Ascending aorta (tissue), 2 donors: Measurements from ENCODE around the gene ARHGAP42. TPM values are rescaled to one million over a fixed set of nuclear protein-coding genes. Genes with fewer than 3 reads are reported as not detected.

Experiments
- DNase-seq, 2 donors: peaks; one replicate each; pipeline ENCODE4 v3.0.0-alpha.2; 2019; ENCODE audit warnings: low spot score in 2 of 2
- H3K27ac ChIP-seq, 2 donors: fragments of 200-600 bp; sonication (generic); one replicate each; pipeline ENCODE4 v1.5.1; 2016 to 2017; ENCODE audit warnings: mild to moderate bottlenecking in 1 of 2
- H3K27me3 ChIP-seq: fragments of 200-600 bp; sonication (generic); one replicate; pipeline ENCODE4 v1.5.1; 2017
- H3K36me3 ChIP-seq, 2 donors: fragments of 200-600 bp; sonication (generic); one replicate each; pipeline ENCODE4 v1.5.1; 2016
- H3K4me1 ChIP-seq, 2 donors: fragments of 200-600 bp; sonication (generic); one replicate each; pipeline ENCODE4 v1.5.1; 2016 to 2017; ENCODE audit warnings: mild to moderate bottlenecking in 1 of 2
- H3K4me3 ChIP-seq, 2 donors: fragments of 200-600 bp; sonication (generic); one replicate each; pipeline ENCODE4 v1.5.1; 2016 to 2017; ENCODE audit warnings: mild to moderate bottlenecking in 1 of 2
- H3K9me3 ChIP-seq, 2 donors: fragments of 200-600 bp; sonication (generic); one replicate each; pipeline ENCODE4 v1.5.1; 2016
- intact Hi-C: fragments of 100-400 bp; cut with DNase I; formaldehyde crosslinking; loops from one replicate; pipeline ENCODE4 v1.15.1; 2023
- total RNA-seq: library from RNA; depleted of rRNA; stranded (reverse); fragments of >200 nt; gene quantifications from one replicate; pipeline ENCODE4 v1.1.0, GENCODE V29; 2016
- TF ChIP-seq, protein P1 (sequence below), 3 experiments: fragments of 200-600 bp in 2 of 3; fragments of 450-650 bp in 1 of 3; sonication (generic) in 2 of 3; IDR thresholded peaks; one replicate each; pipeline ENCODE4 v1.5.1; 2016 to 2019; ENCODE audit warnings: antibody characterized with exemption in 3 of 3, mild to moderate bottlenecking in 1 of 3, moderate library complexity in 1 of 3

The ARHGAP42 gene
- total RNA-seq, 1 donor from 2014 or later = 4.7 TPM

- TF ChIP-seq, protein P1, sequence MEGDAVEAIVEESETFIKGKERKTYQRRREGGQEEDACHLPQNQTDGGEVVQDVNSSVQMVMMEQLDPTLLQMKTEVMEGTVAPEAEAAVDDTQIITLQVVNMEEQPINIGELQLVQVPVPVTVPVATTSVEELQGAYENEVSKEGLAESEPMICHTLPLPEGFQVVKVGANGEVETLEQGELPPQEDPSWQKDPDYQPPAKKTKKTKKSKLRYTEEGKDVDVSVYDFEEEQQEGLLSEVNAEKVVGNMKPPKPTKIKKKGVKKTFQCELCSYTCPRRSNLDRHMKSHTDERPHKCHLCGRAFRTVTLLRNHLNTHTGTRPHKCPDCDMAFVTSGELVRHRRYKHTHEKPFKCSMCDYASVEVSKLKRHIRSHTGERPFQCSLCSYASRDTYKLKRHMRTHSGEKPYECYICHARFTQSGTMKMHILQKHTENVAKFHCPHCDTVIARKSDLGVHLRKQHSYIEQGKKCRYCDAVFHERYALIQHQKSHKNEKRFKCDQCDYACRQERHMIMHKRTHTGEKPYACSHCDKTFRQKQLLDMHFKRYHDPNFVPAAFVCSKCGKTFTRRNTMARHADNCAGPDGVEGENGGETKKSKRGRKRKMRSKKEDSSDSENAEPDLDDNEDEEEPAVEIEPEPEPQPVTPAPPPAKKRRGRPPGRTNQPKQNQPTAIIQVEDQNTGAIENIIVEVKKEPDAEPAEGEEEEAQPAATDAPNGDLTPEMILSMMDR (IDR thresholded peaks at IDR 0.05) = no peak
- DNase-seq = no peak
- H3K9me3 ChIP-seq = no peaks in the 10 kb centered on the region
- no peak overlapping the region for H3K4me3 ChIP-seq
- intact Hi-C loops = no loop called here
- H3K36me3 ChIP-seq = no peaks in the 10 kb centered on the region
- no peak overlapping the region for H3K27ac ChIP-seq
- no peaks in the 10 kb centered on the region for H3K4me1 ChIP-seq
- H3K27me3 ChIP-seq = no peaks in the 10 kb centered on the region
Observed at GRCh38 chr11:100867606-100868005, 180.5 kb downstream of the ARHGAP42 start.

DNA sequence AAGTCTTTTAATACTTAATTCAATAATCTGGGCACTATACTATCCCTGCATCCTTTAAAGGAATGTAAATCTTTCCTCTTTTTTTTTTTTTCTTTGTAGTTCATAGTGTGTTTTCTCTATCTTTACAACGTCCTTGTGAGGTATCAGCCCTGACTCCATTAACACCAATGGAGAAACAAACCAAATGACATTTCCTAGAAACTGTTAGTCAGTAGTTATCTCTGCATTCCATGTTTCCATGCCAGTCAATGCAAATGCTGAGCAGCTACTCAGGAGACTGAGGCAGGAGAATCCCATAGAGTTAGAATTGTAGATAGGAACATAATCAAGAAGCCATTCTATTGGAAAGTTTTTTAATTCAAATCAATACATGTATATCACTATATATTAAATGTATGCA is 182.2 kb downstream of the ARHGAP42 start:
- Histone ChIP-seq H3K27ac (no peak overlapping the region), H3K27me3 (no peaks in the 10 kb centered on the region), H3K4me1 (no peaks in the 10 kb centered on the region), H3K36me3 (no peaks in the 10 kb centered on the region), H3K9me3 (no peaks in the 10 kb centered on the region), H3K4me3 (no peak overlapping the region)
- no peak for DNase-seq
- intact Hi-C loops = no loop called here
- TF ChIP-seq, protein P1 (IDR thresholded peaks at IDR 0.05) = no peak

DNA sequence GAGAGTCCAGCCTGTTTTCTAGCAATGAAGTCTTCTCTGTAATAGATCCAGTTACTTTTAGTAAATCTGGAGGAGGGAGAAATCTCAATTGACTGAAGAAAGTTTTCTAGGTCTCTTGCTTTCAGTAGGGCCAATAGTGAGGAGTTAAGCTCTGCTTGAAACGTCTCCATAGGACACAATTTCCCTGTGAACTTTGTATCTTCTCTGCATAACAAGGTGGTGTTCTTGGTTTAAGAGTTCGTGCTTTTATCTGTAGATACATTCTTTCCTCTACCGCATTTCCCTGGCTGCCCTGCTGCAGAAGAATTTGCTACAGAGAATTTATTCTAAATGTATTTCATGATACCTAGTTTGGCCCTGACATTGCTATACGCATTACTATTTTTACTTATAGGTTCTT is 183.1 kb downstream of the ARHGAP42 start:
- TF ChIP-seq, protein P1 (IDR thresholded peaks at IDR 0.05) = no peak
- intact Hi-C loops = no loop called here
- Histone ChIP-seq H3K27me3 (no peaks in the 10 kb centered on the region), H3K27ac (no peak overlapping the region), H3K36me3 (no peaks in the 10 kb centered on the region), H3K4me1 (no peaks in the 10 kb centered on the region), H3K4me3 (no peak overlapping the region), H3K9me3 (no peaks in the 10 kb centered on the region)
- no peak for DNase-seq

- no peak for DNase-seq
- Histone ChIP-seq H3K4me3 (no peak overlapping the region), H3K36me3 (no peaks in the 10 kb centered on the region), H3K4me1 (peaks cover 0 to 4% of the 10 kb centered on the region in 2 donors), H3K9me3 (no peaks in the 10 kb centered on the region), H3K27ac (no peak overlapping the region), H3K27me3 (no peaks in the 10 kb centered on the region)
- TF ChIP-seq, protein P1 (IDR thresholded peaks at IDR 0.05) = no peak
- intact Hi-C loops = no loop called here
Observed at GRCh38 chr11:100872951-100873740, 186.1 kb downstream of the ARHGAP42 start.

- Histone ChIP-seq H3K4me1 (peaks cover 0 to 4% of the 10 kb centered on the region in 2 donors), H3K27me3 (no peaks in the 10 kb centered on the region), H3K9me3 (no peaks in the 10 kb centered on the region), H3K27ac (no peak overlapping the region), H3K4me3 (no peak overlapping the region), H3K36me3 (no peaks in the 10 kb centered on the region)
- no peak for DNase-seq
- intact Hi-C loops = no loop called here
- TF ChIP-seq, protein P1 (IDR thresholded peaks at IDR 0.05) = no peak
Observed at GRCh38 chr11:100874203-100874602, 187.1 kb downstream of the ARHGAP42 start.
